ENCODE results near the gene ZSWIM4.

- TF ChIP-seq POLR2A (IDR thresholded peaks at IDR 0.05): no peak
- TF ChIP-seq POLR2AphosphoS5 (IDR thresholded peaks at IDR 0.05): no peak
- TF ChIP-seq CTCF (IDR thresholded peaks at IDR 0.05): no peak
- no peak for TF ChIP-seq EP300 (IDR thresholded peaks at IDR 0.05)
Measured at GRCh38 chr19:13747098-13747453, 48.2 kb upstream of the ZSWIM4 start.

Measured in stomach (tissue), 4 donors.